Measurements from ENCODE around the gene NDUFA8. TPM values are rescaled to one million over a fixed set of nuclear protein-coding genes. Genes with fewer than 3 reads are reported as not detected.

Gene NDUFA8
- total RNA-seq, 4 donors from 2014 or later = 17.3 to 41.3 (median 32.2) TPM

- Histone ChIP-seq H3K36me3 (no peaks in the 10 kb centered on the region), H3K9me3 (no peaks in the 10 kb centered on the region), H3K4me3 (no peak overlapping the region), H3K27ac (no peak overlapping the region), H3K4me1 (peaks cover 0 to 11% (median 0%) of the 10 kb centered on the region in 4 donors), H3K27me3 (no peaks in the 10 kb centered on the region)
- no peak for DNase-seq
- TF ChIP-seq POLR2A (IDR thresholded peaks at IDR 0.05) (no peak), CTCF (IDR thresholded peaks at IDR 0.05) (no peak)
Measured at GRCh38 chr9:122102156-122102555, 57.4 kb downstream of the NDUFA8 start.

- Histone ChIP-seq H3K27ac (no peak overlapping the region), H3K36me3 (no peaks in the 10 kb centered on the region), H3K4me1 (peaks cover 0 to 6% (median 0%) of the 10 kb centered on the region in 4 donors), H3K4me3 (no peak overlapping the region), H3K9me3 (no peaks in the 10 kb centered on the region), H3K27me3 (no peaks in the 10 kb centered on the region)
- TF ChIP-seq POLR2A (IDR thresholded peaks at IDR 0.05) (no peak), CTCF (IDR thresholded peaks at IDR 0.05) (no peak)
- DNase-seq = no peak
Measured at GRCh38 chr9:122100756-122101155, 58.8 kb downstream of the NDUFA8 start.

GRCh38 chr9:122099271-122099869, 60.2 kb downstream of the NDUFA8 start:
- no peaks in the 10 kb centered on the region for H3K36me3 ChIP-seq
- peak overlapping the region in 1 of 4 donors; percentile 26 for H3K4me3 ChIP-seq
- H3K4me1 ChIP-seq = peaks cover 0 to 12% (median 0%) of the 10 kb centered on the region in 4 donors
- no peaks in the 10 kb centered on the region for H3K27me3 ChIP-seq
- H3K9me3 ChIP-seq = no peaks in the 10 kb centered on the region
- H3K27ac ChIP-seq = no peak overlapping the region
- peak; percentile 86 to 94 (median 87) for DNase-seq
- TF ChIP-seq CTCF (IDR thresholded peaks at IDR 0.05) = peak; percentile 77 to 86 (median 82)
- TF ChIP-seq POLR2A (IDR thresholded peaks at IDR 0.05) = no peak

GRCh38 chr9:122097679-122098315, 61.8 kb downstream of the NDUFA8 start:
- H3K4me1 ChIP-seq = peaks cover 0 to 18% (median 4%) of the 10 kb centered on the region in 4 donors
- no peak for TF ChIP-seq CTCF (IDR thresholded peaks at IDR 0.05)
- TF ChIP-seq POLR2A (IDR thresholded peaks at IDR 0.05) = no peak
- no peaks in the 10 kb centered on the region for H3K36me3 ChIP-seq
- no peak overlapping the region for H3K4me3 ChIP-seq
- H3K27ac ChIP-seq = no peak overlapping the region
- H3K27me3 ChIP-seq = no peaks in the 10 kb centered on the region
- no peak for DNase-seq
- H3K9me3 ChIP-seq = no peaks in the 10 kb centered on the region

GRCh38 chr9:122096620-122097415, 62.8 kb downstream of the NDUFA8 start:
- H3K27ac ChIP-seq = no peak overlapping the region
- no peak for TF ChIP-seq CTCF (IDR thresholded peaks at IDR 0.05)
- TF ChIP-seq POLR2A (IDR thresholded peaks at IDR 0.05) = no peak
- no peaks in the 10 kb centered on the region for H3K9me3 ChIP-seq
- H3K36me3 ChIP-seq = no peaks in the 10 kb centered on the region
- no peak for DNase-seq
- H3K27me3 ChIP-seq = no peaks in the 10 kb centered on the region
- H3K4me3 ChIP-seq = no peak overlapping the region
- peaks cover 0 to 21% (median 11%) of the 10 kb centered on the region in 4 donors for H3K4me1 ChIP-seq
